HL-60/S4 treated with retinoic acid at 250 ng/mL for 4 days and 3 days (cell line): ENCODE results near the gene KATNB1.
"Not testable (repeated sequence)": the region's sequence is repeated elsewhere in the genome, so short reads cannot be mapped to it uniquely, and the experiment has no call there.

Source experiments
- in situ Hi-C: fragments of 300-500 bp; cut with MboI; formaldehyde crosslinking; loops from 2 replicates; pipeline ENCODE4 v1.7.0; 2022; ENCODE audit warnings: low sequenced_read_pairs

KATNB1 gene

GRCh38 chr16:57786632-57787518 is 51.3 kb downstream of the KATNB1 start:
- in situ Hi-C loops, result no loop called here

GRCh38 chr16:57787519-57787905 is 51.9 kb downstream of the KATNB1 start:
- in situ Hi-C loops, result no loop called here

GRCh38 chr16:57788252-57788841 is 52.8 kb downstream of the KATNB1 start:
- in situ Hi-C loops, result no loop called here

GRCh38 chr16:57788951-57789350 is 53.4 kb downstream of the KATNB1 start:
- in situ Hi-C loops, result no loop called here

- in situ Hi-C loops, result no loop called here
These were observed 55.8 kb downstream of the KATNB1 start for GRCh38 chr16:57791195-57791892.

GRCh38 chr16:57791893-57792461 is 56.4 kb downstream of the KATNB1 start:
- in situ Hi-C loops, result no loop called here

GRCh38 chr16:57794849-57795430 is 59.4 kb downstream of the KATNB1 start:
- in situ Hi-C loops, result no loop called here

- in situ Hi-C loops, result no loop called here
These were observed 59.9 kb downstream of the KATNB1 start for GRCh38 chr16:57795431-57795878.

GRCh38 chr16:57796014-57796413 is 60.4 kb downstream of the KATNB1 start:
- in situ Hi-C loops, result not testable (repeated sequence)

- in situ Hi-C loops, result no loop called here
These were observed 61.6 kb downstream of the KATNB1 start for GRCh38 chr16:57797216-57797525.

GRCh38 chr16:57797526-57798266 is 62.1 kb downstream of the KATNB1 start:
- in situ Hi-C loops, result no loop called here

GRCh38 chr16:57798267-57798810 is 62.8 kb downstream of the KATNB1 start:
- in situ Hi-C loops, result no loop called here

GRCh38 chr16:57798953-57799599 is 63.5 kb downstream of the KATNB1 start:
- in situ Hi-C loops, result no loop called here

GRCh38 chr16:57799600-57800199 is 64.1 kb downstream of the KATNB1 start:
- in situ Hi-C loops, result no loop called here

- in situ Hi-C loops, result no loop called here
These were observed 64.9 kb downstream of the KATNB1 start for GRCh38 chr16:57800200-57801097.

GRCh38 chr16:57801098-57801808 is 65.7 kb downstream of the KATNB1 start:
- in situ Hi-C loops, result no loop called here

- in situ Hi-C loops, result no loop called here
These were observed 66.3 kb downstream of the KATNB1 start for GRCh38 chr16:57801809-57802340.
